Retinal pigment epithelial cell (primary cell): ENCODE data around the gene PTPN4.
A peak's percentile ranks its signal among the peaks of the same experiment; 100 is the strongest.

ENCODE experiments used
- DNase-seq: peaks from one replicate; pipeline ENCODE4 v3.0.0-alpha.2; 2010; ENCODE audit warnings: low read depth
- H3K4me3 ChIP-seq: 2 replicates; pipeline ENCODE4 v1.5.1; 2011; ENCODE audit warnings: mild to moderate bottlenecking, low read length, control low read depth, moderate library complexity
- CTCF ChIP-seq: conservative IDR thresholded peaks from 2 replicates; pipeline ENCODE4 v1.5.1; 2011; ENCODE audit warnings: low read depth, low read length, control low read depth, inconsistent platforms

PTPN4 gene

GRCh38 chr2:120012771-120013596, 253.3 kb downstream of the PTPN4 start, which contains the start of gene EPB41L5:
TSS of gene EPB41L5 (plus strand) at chr2:120013077. CDS start at chr2:120019085, 6,008 bp downstream.
- DNase-seq, result peak; percentile 94
- TF ChIP-seq CTCF, result no peak

GRCh38 chr2:120013597-120014223, 254.0 kb downstream of the PTPN4 start:
- DNase-seq, result no peak

More at GRCh38 chr2:120012771-120013596, 253.3 kb downstream of the PTPN4 start, which contains the start of gene EPB41L5:
- peak within 1 kb of the TSS; percentile 53 for H3K4me3 ChIP-seq

GRCh38 chr2:120014226-120014980, 254.7 kb downstream of the PTPN4 start:
- no peak overlapping the region for H3K4me3 ChIP-seq
- TF ChIP-seq CTCF, result no peak
- no peak for DNase-seq

More at GRCh38 chr2:120013597-120014223, 254.0 kb downstream of the PTPN4 start:
- no peak for TF ChIP-seq CTCF
- peak overlapping the region; percentile 53 for H3K4me3 ChIP-seq

GRCh38 chr2:120016800-120017199, 257.1 kb downstream of the PTPN4 start:
- DNase-seq, result no peak
- no peak overlapping the region for H3K4me3 ChIP-seq
- no peak for TF ChIP-seq CTCF

GRCh38 chr2:120017201-120017600, 257.5 kb downstream of the PTPN4 start:
- no peak overlapping the region for H3K4me3 ChIP-seq
- no peak for TF ChIP-seq CTCF
- DNase-seq, result no peak

- TF ChIP-seq CTCF, result no peak
- no peak overlapping the region for H3K4me3 ChIP-seq
- DNase-seq, result no peak
These were observed 258.8 kb downstream of the PTPN4 start for GRCh38 chr2:120018549-120018948.
